Measurements from ENCODE around the gene PRUNE2.
"Not testable (repeated sequence)": the region's sequence is repeated elsewhere in the genome, so short reads cannot be mapped to it uniquely, and the experiment has no call there.

The PRUNE2 gene

GRCh38 chr9:76799473-76799872 is 106.4 kb downstream of the PRUNE2 start:
- DNase-seq (ENCODE audit: low read depth in 1 of 2, low spot score in 1 of 2): no peak

GRCh38 chr9:76798527-76798926 is 107.4 kb downstream of the PRUNE2 start:
- no peak for DNase-seq (ENCODE audit: low read depth in 1 of 2, low spot score in 1 of 2)

- no peak for DNase-seq (ENCODE audit: low read depth in 1 of 2, low spot score in 1 of 2)
These were observed 109.6 kb downstream of the PRUNE2 start for GRCh38 chr9:76796296-76796695.

GRCh38 chr9:76793784-76794431 is 112.0 kb downstream of the PRUNE2 start:
- DNase-seq (ENCODE audit: low read depth in 1 of 2, low spot score in 1 of 2): no peak

DNA sequence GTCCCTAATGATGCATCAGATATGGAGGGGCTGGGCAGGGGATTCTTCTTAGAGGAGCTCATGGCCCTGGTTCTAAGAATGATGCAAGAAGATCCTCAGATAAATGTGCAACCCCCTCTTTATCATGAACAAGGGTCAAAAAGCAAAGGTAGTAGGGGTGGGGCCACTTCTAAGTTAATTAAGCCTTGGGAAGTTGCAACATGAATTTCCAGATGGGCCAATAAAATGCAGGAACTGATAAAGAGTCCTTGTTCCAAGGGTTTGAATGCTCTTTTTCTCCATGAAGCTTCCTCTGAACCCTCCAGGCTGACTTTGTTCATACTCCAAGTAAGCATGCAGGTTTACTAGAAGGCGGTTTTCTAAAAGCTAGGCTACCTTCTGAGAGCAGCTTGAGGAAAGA is 116.1 kb downstream of the PRUNE2 start:
- no peak for DNase-seq (ENCODE audit: low read depth in 1 of 2, low spot score in 1 of 2)

DNA sequence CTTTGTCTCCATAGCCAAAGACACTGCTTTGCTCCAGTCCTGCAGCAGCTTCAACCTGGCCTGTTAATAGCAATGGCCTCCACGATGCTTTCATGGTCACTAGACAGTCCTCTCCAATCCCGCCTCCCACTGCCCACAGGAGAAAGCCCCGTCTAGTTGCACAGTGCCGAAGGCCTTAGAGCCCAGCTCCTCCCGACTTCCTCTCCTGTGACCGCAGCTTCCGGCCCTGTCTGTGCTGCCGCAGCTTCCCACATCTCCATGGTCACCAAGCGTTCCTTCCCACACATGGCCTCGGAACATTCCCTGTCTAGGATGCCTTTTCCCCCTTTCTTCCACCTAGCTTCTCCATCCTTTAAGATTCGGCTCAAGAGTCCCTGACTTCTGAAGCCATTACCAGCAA is 118.2 kb downstream of the PRUNE2 start:
- DNase-seq (ENCODE audit: low read depth in 1 of 2, low spot score in 1 of 2): no peak

- DNase-seq (ENCODE audit: low read depth in 1 of 2, low spot score in 1 of 2): no peak
These were observed 120.4 kb downstream of the PRUNE2 start for GRCh38 chr9:76785501-76785900.

- no peak for DNase-seq (ENCODE audit: low read depth in 1 of 2, low spot score in 1 of 2)
These were observed 121.0 kb downstream of the PRUNE2 start for GRCh38 chr9:76784881-76785280.

- DNase-seq (ENCODE audit: low read depth in 1 of 2, low spot score in 1 of 2): no peak
These were observed 133.0 kb downstream of the PRUNE2 start for GRCh38 chr9:76772686-76773445.

DNA sequence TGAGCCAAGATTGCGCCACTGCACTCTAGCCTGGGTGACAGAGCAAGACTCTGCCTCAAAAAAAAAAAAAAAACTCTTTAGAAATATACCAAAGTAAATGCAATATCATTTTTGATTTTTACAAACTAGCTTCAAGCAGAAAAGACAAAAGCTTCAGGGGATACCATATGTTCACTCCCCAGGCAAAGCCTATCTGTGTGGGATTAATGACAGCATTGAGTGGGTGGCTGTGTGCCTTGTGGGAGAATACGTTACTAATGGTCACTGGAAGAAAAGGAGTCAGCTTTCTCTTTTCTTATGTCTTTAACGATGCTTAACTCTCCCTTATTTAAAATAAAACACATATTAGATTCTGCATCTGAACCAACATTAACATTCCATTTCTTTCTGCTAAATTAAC is 139.8 kb downstream of the PRUNE2 start:
- DNase-seq (ENCODE audit: low read depth in 1 of 2, low spot score in 1 of 2): no peak

- no peak for DNase-seq (ENCODE audit: low read depth in 1 of 2, low spot score in 1 of 2)
These were observed 141.8 kb downstream of the PRUNE2 start, which contains the start of gene PCA3 for GRCh38 chr9:76764138-76764537. Gene PCA3, plus strand, starts transcription at chr9:76764438.

DNA sequence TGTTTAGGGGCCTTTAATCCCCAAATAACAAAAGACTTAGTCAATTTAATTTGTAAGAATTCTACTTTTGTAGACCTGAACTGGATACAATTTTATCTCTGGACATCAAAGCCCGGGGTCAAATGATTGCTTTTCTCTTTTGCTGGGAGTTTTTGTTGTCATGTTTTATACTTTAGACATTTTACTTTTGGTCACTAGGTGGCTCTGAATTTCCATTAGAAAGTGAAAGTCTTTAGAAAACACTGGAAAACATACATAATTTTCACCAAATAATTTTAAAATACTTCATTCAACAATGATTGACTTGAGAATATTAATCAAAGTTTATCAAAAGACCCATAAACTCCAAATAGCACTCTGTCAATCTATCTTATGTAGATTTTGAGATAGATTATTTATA is 144.5 kb downstream of the PRUNE2 start:
- DNase-seq (ENCODE audit: low read depth in 1 of 2, low spot score in 1 of 2): no peak

GRCh38 chr9:76759732-76760131 is 146.2 kb downstream of the PRUNE2 start:
- no peak for DNase-seq (ENCODE audit: low read depth in 1 of 2, low spot score in 1 of 2)

GRCh38 chr9:76758476-76758875 is 147.4 kb downstream of the PRUNE2 start:
- DNase-seq (ENCODE audit: low read depth in 1 of 2, low spot score in 1 of 2): no peak

GRCh38 chr9:76756941-76757673 is 148.8 kb downstream of the PRUNE2 start:
- no peak for DNase-seq (ENCODE audit: low read depth in 1 of 2, low spot score in 1 of 2)

DNA sequence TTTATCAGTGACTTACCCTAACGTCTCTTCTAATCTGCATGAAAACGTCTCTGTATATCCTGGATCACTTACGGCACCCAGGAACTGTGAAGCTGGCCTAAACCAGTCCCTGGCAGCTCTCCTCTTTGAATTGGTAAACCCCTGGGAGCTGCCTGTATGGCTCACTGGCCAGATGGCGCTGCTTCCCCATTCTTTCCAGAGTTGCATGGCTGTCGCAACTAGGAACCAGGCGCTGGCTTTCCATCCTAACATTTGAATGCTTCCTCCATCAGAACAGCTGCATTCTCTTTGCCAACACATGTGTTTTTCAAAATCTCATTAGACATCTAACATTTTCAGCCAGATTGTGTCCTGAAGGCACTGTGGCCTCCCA is 149.7 kb downstream of the PRUNE2 start:
- DNase-seq (ENCODE audit: low read depth in 1 of 2, low spot score in 1 of 2): no peak

DNA sequence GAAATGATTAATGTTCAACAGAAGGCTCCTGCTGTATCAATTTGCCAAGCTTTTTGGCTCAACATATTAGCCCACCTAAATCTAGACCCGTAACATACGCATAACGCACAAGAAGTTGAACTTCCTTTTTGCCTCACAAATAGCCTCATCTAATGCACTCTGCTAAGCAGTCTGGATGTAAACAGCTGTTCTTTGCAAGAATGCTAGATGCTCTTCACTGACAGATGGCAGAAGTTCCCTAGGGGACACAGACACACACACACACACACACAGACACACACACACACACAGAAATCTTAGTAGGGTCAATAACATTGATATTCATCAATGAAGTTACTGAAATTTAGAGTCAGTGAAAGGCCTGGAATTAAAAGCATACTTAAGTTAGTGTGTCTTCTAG is 154.9 kb downstream of the PRUNE2 start:
- DNase-seq (ENCODE audit: low read depth in 1 of 2, low spot score in 1 of 2): no peak

DNA sequence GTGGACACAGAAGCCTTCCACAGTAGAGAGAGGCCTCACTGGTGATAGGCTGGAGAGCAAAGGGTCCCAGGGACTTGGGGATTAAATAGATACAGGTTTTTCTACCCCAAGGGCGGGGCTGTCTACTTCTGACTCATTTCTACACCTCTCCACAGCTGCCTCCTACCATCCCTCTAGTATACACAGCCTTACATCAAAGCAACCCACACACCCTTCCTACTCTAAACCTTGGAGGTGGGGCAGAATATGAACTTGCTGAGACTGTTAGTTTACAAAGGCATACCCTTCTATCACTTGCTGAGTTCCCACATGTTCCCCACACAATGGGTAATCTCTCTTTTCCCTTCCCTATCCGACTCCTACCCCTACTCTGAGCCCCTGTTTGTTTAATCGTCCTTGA is 161.6 kb downstream of the PRUNE2 start:
- DNase-seq (ENCODE audit: low read depth in 1 of 2, low spot score in 1 of 2): no peak

DNA sequence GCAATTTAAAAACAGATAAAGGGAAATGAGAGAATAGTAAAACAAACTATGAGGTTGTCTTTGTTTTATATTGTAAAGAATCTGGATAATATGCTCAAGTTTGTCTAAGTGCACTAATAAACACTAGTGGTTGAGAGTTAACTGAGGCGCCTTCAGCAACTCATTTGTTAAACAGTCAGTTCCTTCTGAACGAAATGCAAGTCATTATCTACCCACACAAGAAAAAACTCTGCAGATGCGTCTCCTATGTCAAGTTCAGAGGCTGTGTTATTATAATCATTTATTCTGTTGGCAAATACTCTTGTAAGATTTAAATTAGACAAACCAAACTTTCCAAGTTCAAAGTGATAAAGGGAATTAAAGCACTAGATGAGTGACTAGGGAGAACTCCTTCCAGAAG is 162.0 kb downstream of the PRUNE2 start:
- no peak for DNase-seq (ENCODE audit: low read depth in 1 of 2, low spot score in 1 of 2)

DNA sequence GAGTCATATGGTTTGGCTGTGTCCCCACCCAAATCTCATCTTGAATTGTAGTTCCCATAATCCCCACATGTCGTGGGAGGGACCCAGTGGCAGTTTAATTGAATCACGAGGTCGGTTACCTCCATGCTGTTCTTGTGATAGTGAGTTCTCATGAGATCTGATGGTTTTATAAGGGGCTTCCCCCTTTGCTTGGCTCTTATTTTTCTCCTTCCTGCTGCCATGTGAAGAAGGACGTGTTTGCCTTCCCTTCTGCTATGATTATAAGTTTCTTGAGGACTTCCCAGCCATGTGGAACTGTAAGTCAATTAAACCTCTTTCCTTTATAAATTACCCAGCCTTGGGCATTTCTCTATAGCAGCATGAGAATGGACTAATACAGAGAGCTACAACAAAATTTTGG is 163.0 kb downstream of the PRUNE2 start:
- DNase-seq (ENCODE audit: low read depth in 1 of 2, low spot score in 1 of 2): not testable (repeated sequence)

DNA sequence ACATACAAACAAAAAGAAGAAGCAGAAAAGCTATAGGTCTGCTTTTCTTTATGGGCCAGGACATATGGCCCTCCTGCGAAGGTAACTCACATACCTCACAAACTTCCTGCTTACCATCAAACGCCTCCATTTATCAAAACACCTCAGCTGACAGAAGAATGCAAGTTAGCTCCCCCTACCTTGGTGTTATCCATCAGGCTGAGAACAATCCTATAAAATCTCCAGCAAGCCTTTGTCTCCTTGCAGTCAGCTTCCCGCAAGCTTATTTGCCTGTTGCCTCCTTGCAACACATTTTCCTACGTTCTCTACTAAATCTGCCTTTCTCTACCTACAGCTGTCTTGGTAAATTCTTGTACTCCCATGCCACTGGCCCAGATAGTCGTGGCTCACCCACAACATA is 164.4 kb downstream of the PRUNE2 start:
- DNase-seq (ENCODE audit: low read depth in 1 of 2, low spot score in 1 of 2): no peak

- DNase-seq (ENCODE audit: low read depth in 1 of 2, low spot score in 1 of 2): no peak
These were observed 167.5 kb downstream of the PRUNE2 start for GRCh38 chr9:76738402-76738801.

Measured in activated T-helper 1 cell treated with anti-CD3 and anti-CD28 coated beads, Interleukin-2, amount 50 U/mL, for 16 hours (primary cell).